WERI-Rb-1 (cell line): ENCODE results near the gene MIA2.
"Not testable (repeated sequence)": the region's sequence is repeated elsewhere in the genome, so short reads cannot be mapped to it uniquely, and the experiment has no call there.

Experiments
- DNase-seq: peaks from one replicate; pipeline ENCODE4 v3.0.0-alpha.2; 2020
- H3K27ac ChIP-seq: fragments of 250-450 bp; sonication (Bioruptor Pico); 2 replicates; pipeline ENCODE4 v1.5.1; 2020; ENCODE audit warnings: mild to moderate bottlenecking, moderate library complexity
- H3K27me3 ChIP-seq: fragments of 250-450 bp; sonication (Bioruptor Pico); 2 replicates; pipeline ENCODE4 v1.5.1; 2021; ENCODE audit warnings: mild to moderate bottlenecking, low read depth, moderate library complexity; ENCODE audit not compliant: insufficient read depth, severe bottlenecking
- H3K36me3 ChIP-seq: fragments of 250-450 bp; sonication (Bioruptor Pico); 2 replicates; pipeline ENCODE4 v1.5.1; 2020; ENCODE audit warnings: mild to moderate bottlenecking, moderate library complexity
- H3K4me3 ChIP-seq: 2 replicates; pipeline ENCODE4 v1.5.1; 2011; ENCODE audit warnings: low read depth, mild to moderate bottlenecking, control low read depth, low read length
- H3K9me3 ChIP-seq: fragments of 250-450 bp; sonication (Bioruptor Pico); 2 replicates; pipeline ENCODE4 v1.5.1; 2021; ENCODE audit warnings: mild to moderate bottlenecking, moderate library complexity; ENCODE audit not compliant: severe bottlenecking
- CTCF ChIP-seq: IDR thresholded peaks from 2 replicates; pipeline ENCODE4 v1.5.1; 2011; ENCODE audit warnings: low read depth, mild to moderate bottlenecking, control low read depth, inconsistent platforms, low read length

Gene MIA2

GRCh38 chr14:39289523-39289922, 55.8 kb downstream of the MIA2 start:
- Histone ChIP-seq H3K27ac (no peak overlapping the region), H3K36me3 (peaks cover 2% of the 10 kb centered on the region), H3K4me3 (no peak overlapping the region), H3K9me3 (no peaks in the 10 kb centered on the region), H3K27me3 (no peaks in the 10 kb centered on the region)
- DNase-seq = no peak
- no peak for TF ChIP-seq CTCF

- DNase-seq = no peak
Observed at GRCh38 chr14:39291701-39292100, 58.0 kb downstream of the MIA2 start.

GRCh38 chr14:39293629-39294028, 59.9 kb downstream of the MIA2 start:
- no peak for TF ChIP-seq CTCF
- Histone ChIP-seq H3K4me3 (no peak overlapping the region), H3K27ac (no peak overlapping the region), H3K36me3 (peaks cover 14% of the 10 kb centered on the region), H3K9me3 (no peaks in the 10 kb centered on the region), H3K27me3 (no peaks in the 10 kb centered on the region)
- no peak for DNase-seq

More at GRCh38 chr14:39291701-39292100, 58.0 kb downstream of the MIA2 start:
- no peak for TF ChIP-seq CTCF
- H3K4me3 ChIP-seq = no peak overlapping the region
- H3K9me3 ChIP-seq = no peaks in the 10 kb centered on the region
- peaks cover 14% of the 10 kb centered on the region for H3K36me3 ChIP-seq
- no peaks in the 10 kb centered on the region for H3K27me3 ChIP-seq
- no peak overlapping the region for H3K27ac ChIP-seq

DNA sequence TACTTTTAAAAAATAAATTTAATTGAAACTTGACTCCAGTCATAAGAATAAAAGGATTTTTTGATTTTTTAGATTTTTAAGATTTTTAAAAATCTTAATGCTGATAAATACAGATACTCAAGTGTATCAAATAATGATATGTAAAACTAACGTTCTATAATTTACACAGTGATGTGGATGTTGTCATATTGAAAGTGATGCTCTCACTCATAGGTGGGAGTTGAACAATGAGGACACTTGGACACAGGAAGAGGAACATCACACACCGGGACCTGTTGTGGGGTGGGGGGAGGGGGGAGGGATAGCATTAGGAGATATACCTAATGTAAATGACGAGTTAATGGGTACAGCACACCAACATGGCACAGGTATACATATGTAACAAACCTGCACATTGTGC, 66.7 kb downstream of the MIA2 start:
- not testable (repeated sequence) for H3K4me3 ChIP-seq, H3K27me3 ChIP-seq, DNase-seq, H3K9me3 ChIP-seq, H3K27ac ChIP-seq
- H3K36me3 ChIP-seq = peaks cover 10% of the 10 kb centered on the region

- Histone ChIP-seq H3K9me3 (no peaks in the 10 kb centered on the region), H3K4me3 (no peak overlapping the region), H3K36me3 (peaks cover 6% of the 10 kb centered on the region; the same call in 1 of the 2 replicates), H3K27ac (no peak overlapping the region), H3K27me3 (no peaks in the 10 kb centered on the region)
- no peak for DNase-seq
- no peak for TF ChIP-seq CTCF
Observed at GRCh38 chr14:39302124-39302810, 68.6 kb downstream of the MIA2 start.

- no peak overlapping the region for H3K27ac ChIP-seq
- peaks cover 6% of the 10 kb centered on the region; the same call in 1 of the 2 replicates for H3K36me3 ChIP-seq
- H3K9me3 ChIP-seq = no peaks in the 10 kb centered on the region
- H3K4me3 ChIP-seq = no peak overlapping the region
- no peak for DNase-seq
- no peaks in the 10 kb centered on the region for H3K27me3 ChIP-seq
- TF ChIP-seq CTCF = no peak
Observed at GRCh38 chr14:39303115-39303514, 69.4 kb downstream of the MIA2 start.
